ENCODE data around the gene FRAS1.

FRAS1 gene

DNA sequence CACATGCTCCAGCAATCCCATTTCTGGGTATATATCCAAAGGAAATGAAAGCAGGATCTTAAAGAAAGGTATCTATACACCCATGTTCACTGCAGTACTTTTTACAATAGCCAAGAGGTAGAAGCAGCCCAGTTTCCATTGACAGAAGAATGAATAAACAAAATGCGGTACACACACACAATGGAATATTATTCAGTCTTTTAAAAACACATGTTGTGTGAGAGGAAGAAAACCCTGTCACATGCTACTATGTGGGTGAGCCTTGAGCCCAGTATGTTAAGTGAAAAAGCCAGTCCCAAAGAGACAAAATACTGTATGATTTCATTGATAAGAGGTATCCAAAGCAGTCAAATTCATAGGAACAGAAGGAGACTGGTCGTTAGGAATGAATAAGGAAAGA lies 500.7 kb downstream of the FRAS1 start:
- DNase-seq: no peak

- DNase-seq: no peak
Observed at GRCh38 chr4:78558410-78558809, 501.3 kb downstream of the FRAS1 start.

- DNase-seq: no peak
Observed at GRCh38 chr4:78560296-78560963, 503.3 kb downstream of the FRAS1 start.

GRCh38 chr4:78561677-78562076 lies 504.6 kb downstream of the FRAS1 start:
- DNase-seq: no peak

GRCh38 chr4:78562687-78563086 lies 505.6 kb downstream of the FRAS1 start:
- DNase-seq: no peak

DNA sequence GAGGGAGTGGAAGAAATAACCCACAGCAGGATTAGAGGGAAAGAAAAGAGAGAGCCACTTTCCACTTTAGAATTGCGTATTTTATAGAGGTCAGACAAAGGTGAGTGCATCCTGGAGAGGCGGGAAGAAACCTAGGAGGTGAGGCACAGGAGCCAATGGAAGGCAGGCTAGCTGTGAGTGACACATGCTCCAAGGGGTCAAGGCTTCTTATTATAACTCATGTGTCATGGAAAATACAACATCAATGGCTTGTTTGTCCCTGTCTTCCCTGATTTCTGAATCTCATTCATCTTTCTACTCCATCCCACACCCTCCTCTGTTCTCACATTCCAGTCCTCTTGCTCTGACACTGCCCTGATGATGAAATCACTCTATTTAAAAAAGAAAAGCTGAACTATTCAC lies 508.8 kb downstream of the FRAS1 start:
- no peak for DNase-seq

- DNase-seq: no peak
Observed at GRCh38 chr4:78566834-78567499, 509.8 kb downstream of the FRAS1 start.

DNA sequence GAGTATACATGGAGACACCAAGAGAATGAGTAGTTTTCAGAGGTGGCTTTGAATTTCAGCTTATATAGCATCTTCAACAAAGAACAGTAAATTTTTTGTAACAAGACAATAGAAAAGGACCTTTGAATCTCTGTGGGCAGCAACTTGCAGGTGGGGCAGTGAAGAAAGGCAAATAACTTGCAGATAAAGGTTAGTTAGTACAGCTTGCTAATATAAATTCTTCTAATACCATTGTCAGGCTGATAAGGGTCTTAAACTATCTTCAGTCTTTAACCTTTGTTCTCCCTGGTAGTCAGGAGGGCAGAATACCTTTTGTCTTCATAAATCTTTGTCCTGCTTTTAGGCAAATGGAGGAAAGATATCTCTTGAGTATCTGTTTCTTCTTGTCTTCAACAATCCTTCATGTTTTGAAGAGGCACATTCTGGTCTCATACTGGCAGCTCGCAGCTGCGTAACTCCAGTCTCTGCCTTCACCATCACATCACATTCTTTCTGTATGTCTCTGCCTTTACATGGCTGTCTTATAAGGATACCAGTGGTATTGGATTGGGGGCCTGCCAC lies 510.5 kb downstream of the FRAS1 start:
- DNase-seq: no peak

DNA sequence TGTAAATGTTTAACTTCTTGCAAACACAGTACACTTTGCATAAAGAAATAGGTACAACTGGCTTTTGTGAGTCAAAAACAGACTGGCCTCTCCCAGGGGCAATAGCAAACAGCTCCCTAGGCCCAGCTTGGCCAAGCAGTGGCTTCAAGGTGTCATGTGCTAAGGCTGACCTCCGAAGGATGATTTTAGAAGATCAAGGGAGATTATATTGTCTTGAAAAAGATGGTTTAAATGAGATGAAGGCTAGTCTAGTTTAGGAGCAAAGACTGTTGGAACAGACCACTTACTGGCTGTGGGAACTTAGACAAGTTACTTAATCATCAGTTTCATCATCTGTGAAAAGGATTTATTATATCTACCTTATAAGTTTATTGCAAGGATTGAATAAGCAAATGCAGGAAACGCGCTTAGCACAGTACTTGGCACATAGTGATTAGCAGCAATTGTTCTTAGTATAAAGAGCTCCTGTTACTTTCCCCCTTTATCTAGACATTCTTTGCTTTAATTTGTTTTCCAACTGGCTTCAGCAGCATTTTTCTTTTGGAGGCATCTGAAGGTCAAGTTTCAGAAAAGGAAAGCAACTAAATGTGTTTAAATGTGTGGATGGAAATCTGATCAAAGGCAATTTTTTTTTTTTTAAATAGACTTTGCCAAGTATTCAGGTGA lies 511.6 kb downstream of the FRAS1 start:
- no peak for DNase-seq

DNA sequence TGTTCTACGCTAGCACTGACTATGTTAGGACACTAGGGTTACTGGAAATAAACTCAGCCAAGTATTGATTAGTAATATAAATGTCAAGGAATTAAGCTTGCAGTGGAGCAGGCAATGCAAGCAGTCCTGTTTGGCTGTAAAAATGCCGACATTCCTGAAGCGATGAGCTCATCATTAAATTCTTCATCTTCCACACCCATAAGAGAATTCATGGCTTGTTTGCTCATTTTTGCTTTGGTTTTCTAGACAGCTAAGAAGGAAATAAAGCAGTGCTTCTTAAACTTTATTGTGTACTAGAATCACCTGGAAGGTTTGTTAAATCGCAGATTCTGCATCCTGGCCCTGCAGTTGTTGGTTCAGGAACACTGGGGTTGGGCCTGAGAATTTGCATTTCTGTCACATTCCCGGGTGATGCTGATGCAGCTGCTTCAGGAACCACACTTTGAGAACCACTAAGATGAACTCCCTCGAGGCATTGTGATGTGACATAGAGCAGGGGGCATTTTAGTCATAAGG lies 512.2 kb downstream of the FRAS1 start:
- no peak for DNase-seq

DNA sequence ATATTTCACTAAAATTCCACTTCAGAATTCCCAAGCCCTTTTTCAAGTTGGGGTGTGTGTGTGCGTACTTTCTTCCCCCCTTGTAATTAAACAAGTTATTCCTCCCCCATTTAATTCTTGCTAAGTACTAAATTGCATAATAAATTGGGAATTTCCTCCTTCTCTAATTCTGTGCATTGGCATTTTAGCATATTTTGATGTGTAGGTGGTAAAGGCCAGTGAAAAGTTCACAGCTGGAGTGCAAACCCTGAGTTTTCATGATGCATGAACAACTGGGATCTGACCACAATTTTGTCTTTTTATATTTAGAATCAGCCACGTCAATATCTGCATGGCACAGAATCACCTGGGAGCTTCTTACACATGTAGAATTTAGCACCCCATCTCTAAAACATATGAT lies 513.0 kb downstream of the FRAS1 start:
- DNase-seq: no peak

- DNase-seq: no peak
Observed at GRCh38 chr4:78571804-78572203, 514.7 kb downstream of the FRAS1 start.

DNA sequence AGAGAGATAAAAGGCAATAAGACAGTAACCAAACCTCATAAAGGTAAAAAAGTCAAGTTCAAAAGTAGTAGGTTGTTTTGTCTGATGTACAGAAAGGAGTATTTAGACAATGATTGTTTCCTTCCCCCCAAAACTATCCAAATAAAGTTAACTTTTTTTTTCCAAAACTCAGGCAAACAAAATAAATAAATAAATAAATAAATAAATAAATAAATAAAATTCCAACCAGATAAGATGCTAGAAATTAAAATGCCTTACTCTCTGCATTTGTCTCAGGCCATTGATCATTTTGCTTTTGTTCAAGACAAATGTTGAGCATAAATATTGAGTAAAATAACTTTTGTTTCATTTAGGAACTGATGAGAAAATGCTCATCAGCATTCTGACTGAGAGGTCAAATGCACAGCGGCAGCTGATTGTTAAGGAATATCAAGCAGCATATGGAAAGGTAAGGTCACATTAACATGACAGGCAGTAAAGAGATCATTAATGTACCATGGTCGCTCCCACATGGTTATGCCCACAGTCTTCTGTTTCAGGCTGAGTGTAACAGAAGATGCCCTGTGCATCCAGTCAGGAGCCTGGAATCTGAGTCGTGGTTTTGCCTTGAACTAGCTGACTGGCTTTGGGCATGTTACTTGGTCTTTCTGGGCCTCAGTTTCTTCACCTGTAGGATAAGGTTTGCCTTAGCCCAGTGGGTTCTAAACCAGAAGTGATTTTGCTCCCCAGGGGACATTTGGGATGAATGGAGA lies 521.7 kb downstream of the FRAS1 start:
- no peak for DNase-seq

DNA sequence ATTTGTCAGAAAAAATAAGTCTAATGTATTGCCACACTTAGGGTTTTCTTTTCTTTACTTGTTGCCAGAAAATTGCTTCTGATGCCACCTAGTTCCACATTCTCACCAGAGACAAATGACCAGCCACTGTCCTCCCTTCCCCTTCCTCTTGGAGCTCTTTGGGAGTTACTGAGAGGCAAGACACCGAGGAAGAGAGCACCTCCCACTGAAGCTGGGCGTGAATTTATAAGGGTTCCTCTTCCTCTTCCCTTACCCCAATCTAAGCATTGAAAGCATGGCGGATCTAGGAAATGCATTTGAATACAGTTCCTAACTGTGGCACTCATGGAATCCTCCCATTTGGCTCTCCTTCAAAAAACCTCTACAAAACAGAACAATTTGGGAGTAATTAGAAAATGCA lies 524.5 kb downstream of the FRAS1 start:
- DNase-seq: no peak

- no peak for DNase-seq
Observed at GRCh38 chr4:78584863-78585547, 527.9 kb downstream of the FRAS1 start.

- no peak for DNase-seq
Observed at GRCh38 chr4:78585633-78586032, 528.5 kb downstream of the FRAS1 start.

DNA sequence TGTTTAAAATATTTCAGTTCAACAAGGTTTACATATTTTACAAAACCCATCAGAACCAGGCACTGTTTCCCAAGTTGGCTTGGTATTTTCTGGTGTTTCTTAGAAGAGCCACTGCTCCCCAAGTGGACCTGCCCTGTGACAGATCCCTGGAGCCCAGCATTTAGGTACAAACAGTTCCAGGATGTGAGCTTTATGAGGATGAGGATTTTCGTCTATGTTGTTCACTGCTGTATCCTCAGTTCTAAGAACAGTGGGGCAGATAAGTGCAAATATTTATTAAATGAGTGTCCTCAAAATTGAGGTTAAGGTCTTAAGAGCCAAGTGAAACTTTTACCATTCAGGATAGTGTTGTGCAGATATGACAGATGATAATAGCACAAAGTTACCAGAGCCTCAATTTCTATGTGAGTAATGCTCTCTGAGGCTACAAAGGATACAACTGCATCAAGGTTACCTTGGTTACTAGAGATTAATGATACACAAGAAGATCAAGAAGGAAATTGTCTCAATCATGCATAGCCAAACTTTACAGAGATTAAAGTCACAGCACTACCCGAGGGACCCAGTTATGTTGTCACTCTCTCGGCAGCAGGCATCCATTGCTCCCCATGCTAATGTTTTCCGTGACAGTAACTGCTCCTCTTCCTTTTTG lies 531.9 kb downstream of the FRAS1 start:
- no peak for DNase-seq

- no peak for DNase-seq
Observed at GRCh38 chr4:78591404-78591803, 534.3 kb downstream of the FRAS1 start.

DNA sequence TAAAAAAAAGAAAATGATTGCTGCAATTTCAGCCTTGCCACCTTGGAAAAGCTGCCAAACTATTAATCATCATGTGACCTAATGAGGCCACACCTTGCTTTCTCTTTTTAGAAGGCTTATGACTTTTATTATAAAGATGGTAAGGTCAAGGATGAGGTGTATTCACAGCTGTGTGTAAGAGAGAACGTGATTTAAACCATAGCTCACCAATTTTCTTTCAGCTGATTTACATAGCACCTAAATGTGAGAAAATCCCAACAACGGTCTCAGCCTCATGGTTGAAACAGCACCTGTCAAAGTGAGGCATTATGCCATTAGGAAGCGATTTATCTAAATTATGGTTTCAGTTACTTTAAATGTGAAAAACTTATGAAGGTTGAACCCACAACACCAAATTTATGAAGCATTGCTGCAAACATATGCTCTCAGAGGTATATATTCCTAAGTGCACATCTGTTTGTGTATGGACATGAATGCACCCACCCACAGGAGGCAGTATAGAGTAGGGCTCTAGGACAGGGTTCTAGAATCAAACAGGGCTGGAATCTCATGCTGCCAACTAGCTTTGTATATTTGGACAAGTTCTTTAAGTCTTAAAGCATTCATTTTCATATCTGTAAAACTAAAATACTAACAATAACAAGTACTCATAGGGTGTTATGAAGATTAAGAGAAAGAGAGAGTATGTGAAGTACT lies 535.1 kb downstream of the FRAS1 start:
- no peak for DNase-seq

Measured in effector CD4-positive, alpha-beta T cell (primary cell).